Peyer's patch (tissue), 4 donors: ENCODE measurements around the gene NFATC2IP.
"Not testable (repeated sequence)": the region's sequence is repeated elsewhere in the genome, so short reads cannot be mapped to it uniquely, and the experiment has no call there.

Experiments used
- CTCF ChIP-seq, 6 experiments: fragments of 450-650 bp in 4 of 6; fragments of 200-600 bp in 2 of 6; sonication (generic) in 1 of 6; IDR thresholded peaks; one replicate each; pipeline ENCODE4 v1.5.1; 2017 to 2019; ENCODE audit warnings: antibody characterized with exemption in 6 of 6, mild to moderate bottlenecking in 3 of 6, moderate library complexity in 1 of 6
- POLR2A ChIP-seq, 2 donors: fragments of 450-650 bp; IDR thresholded peaks; one replicate each; pipeline ENCODE4 v1.5.1; 2017; ENCODE audit warnings: antibody characterized with exemption in 2 of 2, mild to moderate bottlenecking in 2 of 2, moderate library complexity in 2 of 2

- not testable (repeated sequence) for TF ChIP-seq CTCF, POLR2A (IDR thresholded peaks at IDR 0.05)
Observed at GRCh38 chr16:29004496-29005139, 53.9 kb downstream of the NFATC2IP start.
